GM19455 (cell line): ENCODE results near the gene KIR2DL3.
"Not testable (repeated sequence)": the region's sequence is repeated elsewhere in the genome, so short reads cannot be mapped to it uniquely, and the experiment has no call there.

Experiments
- ATAC-seq: cut with Tn5 transposase; IDR thresholded peaks from one replicate; pipeline ENCODE4 v1.9.1; 2021; ENCODE audit not compliant: unreplicated experiment

The KIR2DL3 gene

GRCh38 chr19:54738306-54738705 is at the start of gene KIR2DL3:
Gene KIR2DL3, plus strand, starts transcription at chr19:54738513. Its CDS starts 33 bp downstream, at chr19:54738546.
- ATAC-seq, result not testable (repeated sequence)

- no peak for ATAC-seq
These were observed 46.6 kb upstream of the KIR2DL3 start for GRCh38 chr19:54691582-54692297.

- ATAC-seq, result no peak
These were observed 46.1 kb upstream of the KIR2DL3 start for GRCh38 chr19:54692298-54692615.

- ATAC-seq, result no peak
These were observed 43.7 kb upstream of the KIR2DL3 start for GRCh38 chr19:54694648-54695047.

- ATAC-seq, result no peak
These were observed 42.2 kb upstream of the KIR2DL3 start for GRCh38 chr19:54696117-54696548.

- ATAC-seq, result no peak
These were observed 41.5 kb upstream of the KIR2DL3 start for GRCh38 chr19:54696766-54697165.

GRCh38 chr19:54697716-54698115 is 40.6 kb upstream of the KIR2DL3 start:
- not testable (repeated sequence) for ATAC-seq

- no peak for ATAC-seq
These were observed 33.4 kb upstream of the KIR2DL3 start for GRCh38 chr19:54704928-54705327.

- ATAC-seq, result no peak
These were observed 30.4 kb upstream of the KIR2DL3 start for GRCh38 chr19:54707962-54708361.

- ATAC-seq, result no peak
These were observed 29.5 kb upstream of the KIR2DL3 start for GRCh38 chr19:54708781-54709180.

- ATAC-seq, result no peak
These were observed 28.9 kb upstream of the KIR2DL3 start for GRCh38 chr19:54709212-54709948.

GRCh38 chr19:54709956-54710355 is 28.4 kb upstream of the KIR2DL3 start:
- not testable (repeated sequence) for ATAC-seq

- ATAC-seq, result no peak
These were observed 14.2 kb upstream of the KIR2DL3 start, which contains the start of gene KIR3DL3 for GRCh38 chr19:54724142-54724541. Gene KIR3DL3, plus strand, starts transcription at chr19:54724442. Its CDS starts 55 bp downstream, at chr19:54724497.

GRCh38 chr19:54724644-54725043 is 13.7 kb upstream of the KIR2DL3 start:
- no peak for ATAC-seq

GRCh38 chr19:54725321-54725720 is 13.0 kb upstream of the KIR2DL3 start:
- no peak for ATAC-seq

- ATAC-seq, result no peak
These were observed 10.8 kb upstream of the KIR2DL3 start for GRCh38 chr19:54727562-54727961.

- ATAC-seq, result no peak
These were observed 10.1 kb upstream of the KIR2DL3 start for GRCh38 chr19:54728167-54728566.

- no peak for ATAC-seq
These were observed 8.7 kb upstream of the KIR2DL3 start for GRCh38 chr19:54729416-54730188.

- no peak for ATAC-seq
These were observed 7.1 kb upstream of the KIR2DL3 start for GRCh38 chr19:54731191-54731590.

GRCh38 chr19:54738715-54739114 is 402 bp downstream of the KIR2DL3 start:
- ATAC-seq, result no peak
